Neuronal stem cell (in vitro differentiated cells): ENCODE data around the gene FAM110D.

Source experiments
- DNase-seq: peaks from one replicate; pipeline ENCODE4 v3.0.0-alpha.2; 2013; ENCODE audit warnings: low spot score
- H2AFZ ChIP-seq: one replicate; pipeline ENCODE4 v1.6.1; 2013; ENCODE audit warnings: mild to moderate bottlenecking, low read length, inconsistent platforms
- H2AK5ac ChIP-seq: 2 replicates; pipeline ENCODE4 v1.6.1; 2013; ENCODE audit warnings: low read depth, mild to moderate bottlenecking, inconsistent platforms, low read length, moderate library complexity, mixed read lengths
- H2BK120ac ChIP-seq: 2 replicates; pipeline ENCODE4 v1.6.1; 2013; ENCODE audit warnings: low read depth, mild to moderate bottlenecking, inconsistent platforms, low read length, moderate library complexity, mixed read lengths
- H2BK12ac ChIP-seq: one replicate; pipeline ENCODE4 v1.6.1; 2013; ENCODE audit warnings: low read length, inconsistent platforms
- H2BK15ac ChIP-seq: 2 replicates; pipeline ENCODE4 v1.6.1; 2013; ENCODE audit warnings: mild to moderate bottlenecking, low read length, inconsistent platforms, mixed read lengths
- H2BK5ac ChIP-seq: one replicate; pipeline ENCODE4 v1.6.1; 2013; ENCODE audit warnings: inconsistent platforms, mild to moderate bottlenecking, low read length, moderate library complexity
- H3K14ac ChIP-seq: one replicate; pipeline ENCODE4 v1.6.1; 2013; ENCODE audit warnings: low read length, inconsistent platforms
- H3K18ac ChIP-seq: 2 replicates; pipeline ENCODE4 v1.6.1; 2013; ENCODE audit warnings: low read length, inconsistent platforms
- H3K23ac ChIP-seq: 2 replicates; pipeline ENCODE4 v1.6.1; 2013; ENCODE audit warnings: low read depth, mild to moderate bottlenecking, mixed read lengths, low read length, inconsistent platforms; ENCODE audit not compliant: poor library complexity
- H3K27ac ChIP-seq: replicated peaks from 3 replicates; pipeline ENCODE4 v1.5.1; 2013; ENCODE audit warnings: low read length, inconsistent platforms
- H3K27me3 ChIP-seq, 3 experiments: 2 replicates each; pipeline ENCODE4 v1.6.1; 2013; ENCODE audit warnings: low read length in 3 of 3, mild to moderate bottlenecking in 2 of 3, inconsistent platforms in 1 of 3, low read depth in 1 of 3, mixed read lengths in 1 of 3, moderate library complexity in 1 of 3; ENCODE audit not compliant: control insufficient read depth in 3 of 3, insufficient read depth in 3 of 3
- H3K36me3 ChIP-seq, 2 donors: replicated peaks in 1 of 2; 2 replicates each; pipeline ENCODE4 v1.6.1; 2013; ENCODE audit warnings: low read length in 2 of 2; ENCODE audit not compliant: control insufficient read depth in 2 of 2, insufficient read depth in 2 of 2
- H3K4ac ChIP-seq: 2 replicates; pipeline ENCODE4 v1.6.1; 2013; ENCODE audit warnings: inconsistent platforms, mild to moderate bottlenecking, low read length, moderate library complexity
- H3K4me1 ChIP-seq, 2 donors: 1 replicate in 1 of 2; 2 replicates in 1 of 2; pipeline ENCODE4 v1.6.1; 2013; ENCODE audit warnings: low read length in 2 of 2, low read depth in 1 of 2; ENCODE audit not compliant: control insufficient read depth in 2 of 2, insufficient read depth in 1 of 2
- H3K4me2 ChIP-seq: one replicate; pipeline ENCODE4 v1.6.1; 2013; ENCODE audit warnings: mild to moderate bottlenecking, low read length, inconsistent platforms; ENCODE audit not compliant: insufficient read depth, poor library complexity, severe bottlenecking
- H3K4me3 ChIP-seq, 2 donors: 2 replicates each; pipeline ENCODE4 v1.5.1; 2013; ENCODE audit warnings: low read length in 2 of 2, mild to moderate bottlenecking in 2 of 2, inconsistent platforms in 1 of 2, moderate library complexity in 1 of 2
- H3K79me1 ChIP-seq: one replicate; pipeline ENCODE4 v1.6.1; 2013; ENCODE audit warnings: low read depth, mild to moderate bottlenecking, inconsistent platforms, low read length, moderate library complexity
- H3K9ac ChIP-seq: one replicate; pipeline ENCODE4 v1.6.1; 2013; ENCODE audit warnings: mild to moderate bottlenecking, low read depth, low read length, inconsistent platforms; ENCODE audit not compliant: poor library complexity
- H3K9me3 ChIP-seq, 2 donors: replicated peaks in 1 of 2; 2 replicates each; pipeline versions ENCODE3 to v1.6.1; 2013; ENCODE audit warnings: low read length in 2 of 2, mild to moderate bottlenecking in 2 of 2, inconsistent platforms in 1 of 2, low read depth in 1 of 2, mixed read lengths in 1 of 2, moderate library complexity in 1 of 2; ENCODE audit not compliant: control insufficient read depth in 2 of 2, insufficient read depth in 1 of 2
- H4K8ac ChIP-seq: one replicate; pipeline ENCODE4 v1.6.1; 2013; ENCODE audit warnings: low read depth, mild to moderate bottlenecking, inconsistent platforms, low read length, moderate library complexity
- H4K91ac ChIP-seq: one replicate; pipeline ENCODE4 v1.6.1; 2013; ENCODE audit warnings: low read length, low read depth, mild to moderate bottlenecking, inconsistent platforms; ENCODE audit not compliant: poor library complexity
- WGBS, 2 donors: extraction: QIAGEN DNeasy Blood & Tissue Kit; methylation state at CpG; one replicate each; pipeline ENCODE4 v1.1.7; 2013; ENCODE audit warnings: missing lambda C conversion rate in 2 of 2, mixed read lengths in 1 of 2; ENCODE audit not compliant: insufficient read length in 2 of 2, insufficient replicate concordance in 1 of 2; ENCODE audit errors: extremely low coverage in 2 of 2; 5-methylcytosine and 5-hydroxymethylcytosine counted together

FAM110D gene

DNA sequence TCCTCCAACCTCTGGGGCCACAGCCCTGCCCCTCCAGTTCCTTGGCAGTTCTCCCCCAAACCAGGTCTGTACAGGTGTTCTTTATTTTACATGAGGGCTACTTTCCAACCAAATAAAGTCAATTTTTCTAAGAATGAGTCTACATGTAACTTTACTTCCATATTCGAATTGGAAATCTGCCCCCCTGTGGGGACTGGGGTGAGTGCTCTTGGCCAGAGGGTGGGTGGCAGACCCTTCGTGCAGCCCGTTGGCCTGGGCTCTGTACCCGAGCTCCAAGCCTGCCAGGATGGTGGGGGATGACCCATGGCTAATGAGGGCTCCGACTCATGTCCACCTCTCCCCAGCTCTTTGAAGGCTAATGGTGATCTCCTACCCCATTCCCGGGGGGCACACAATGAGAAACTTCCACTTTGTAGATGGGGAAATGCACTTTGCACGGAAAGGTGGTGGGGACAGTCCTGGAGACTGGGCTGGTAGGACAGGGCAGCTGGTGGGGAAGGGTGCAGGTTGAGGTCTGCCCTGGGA lies 30.9 kb downstream of the FAM110D start:
- peaks cover 0 to 6% (median 0%) of the 10 kb centered on the region in 3 experiments for H3K27me3 ChIP-seq
- H3K36me3 ChIP-seq, result peaks cover 0 to 7% of the 10 kb centered on the region in 2 donors
- H3K9ac ChIP-seq, result no peak overlapping the region
- no peaks in the 10 kb centered on the region for H3K9me3 ChIP-seq
- no peaks in the 10 kb centered on the region for H3K79me1 ChIP-seq
- peaks cover 5 to 13% of the 10 kb centered on the region in 2 donors for H3K4me1 ChIP-seq
- H3K23ac ChIP-seq, result no peak overlapping the region
- H3K14ac ChIP-seq, result no peak overlapping the region
- H2BK120ac ChIP-seq, result no peak overlapping the region
- DNase-seq, result no peak
- no peak overlapping the region for H3K4me3 ChIP-seq
- no peak overlapping the region for H3K4ac ChIP-seq
- no peak overlapping the region for H2BK12ac ChIP-seq
- H2AK5ac ChIP-seq, result no peak overlapping the region
- H3K18ac ChIP-seq, result peak overlapping the region; percentile 36
- H3K27ac ChIP-seq, result peak overlapping the region; percentile 49
- no CpG with 5 or more reads among the region's 7 CpGs for WGBS, 2 donors
- H2BK5ac ChIP-seq, result no peak overlapping the region
- H4K8ac ChIP-seq, result no peak overlapping the region
- H2AFZ ChIP-seq, result no peak overlapping the region
- H2BK15ac ChIP-seq, result no peak overlapping the region
- no peak overlapping the region for H4K91ac ChIP-seq
- no peak overlapping the region for H3K4me2 ChIP-seq

DNA sequence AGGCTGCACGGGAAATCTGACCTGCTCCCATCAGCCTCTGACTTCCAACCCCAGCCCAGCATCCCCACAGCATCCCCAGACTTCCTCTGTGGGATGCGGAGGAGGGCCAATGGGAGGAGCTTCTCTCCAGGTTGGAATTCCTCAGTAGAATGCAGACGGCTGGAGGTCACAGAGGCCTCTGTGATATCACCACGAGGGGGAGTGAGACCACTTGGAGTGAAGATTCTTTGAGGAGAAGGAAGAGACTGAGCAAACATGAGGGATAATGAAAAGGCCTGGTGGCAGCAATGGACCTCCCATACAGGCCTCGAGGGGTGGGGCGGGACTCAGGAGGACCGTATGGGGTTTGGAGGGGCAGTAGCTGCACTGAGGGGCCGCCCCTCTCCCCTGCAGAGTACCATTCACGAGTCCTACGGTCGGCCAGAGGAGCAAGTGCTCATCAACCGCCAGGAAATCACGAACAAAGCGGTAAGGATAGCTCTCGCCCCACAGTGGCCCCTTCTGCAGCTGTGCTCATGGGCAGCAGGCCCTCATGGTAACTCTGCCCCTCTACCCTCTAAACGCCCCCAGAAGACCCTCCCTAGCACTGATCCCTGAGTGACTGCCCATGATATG lies 31.6 kb downstream of the FAM110D start, which contains the start of gene CATSPER4:
Gene CATSPER4, plus strand, starts transcription at position 230 of the 615 bp plus-strand sequence. Its CDS starts 26 bp downstream, at position 256.
- DNase-seq, result peak; percentile 67
- H3K23ac ChIP-seq, result peak within 1 kb of the TSS; percentile 58
- H3K9ac ChIP-seq, result no peak within 1 kb of the TSS
- peak within 1 kb of the TSS; percentile 22 for H2BK5ac ChIP-seq
- peak within 1 kb of the TSS; percentile 9 for H4K91ac ChIP-seq
- peaks cover 5 to 13% of the 10 kb centered on the region in 2 donors for H3K4me1 ChIP-seq
- no peaks in the 10 kb centered on the region for H3K79me1 ChIP-seq
- no peak within 1 kb of the TSS for H3K4me2 ChIP-seq
- H3K27ac ChIP-seq, result peak within 1 kb of the TSS; percentile 49
- H4K8ac ChIP-seq, result no peak within 1 kb of the TSS
- no peak within 1 kb of the TSS for H3K4me3 ChIP-seq
- H2AFZ ChIP-seq, result peak within 1 kb of the TSS; percentile 78
- H3K9me3 ChIP-seq, result no peaks in the 10 kb centered on the region
- peaks cover 0 to 7% of the 10 kb centered on the region in 2 donors for H3K36me3 ChIP-seq
- peak within 1 kb of the TSS; percentile 5 for H2BK120ac ChIP-seq
- peak within 1 kb of the TSS; percentile 74 for H2BK15ac ChIP-seq
- no CpG with 5 or more reads among the region's 16 CpGs for WGBS, 2 donors
- peaks cover 0 to 6% (median 0%) of the 10 kb centered on the region in 3 experiments for H3K27me3 ChIP-seq
- peak within 1 kb of the TSS; percentile 53 for H2AK5ac ChIP-seq
- no peak within 1 kb of the TSS for H3K4ac ChIP-seq
- no peak within 1 kb of the TSS for H3K14ac ChIP-seq
- H3K18ac ChIP-seq, result peak within 1 kb of the TSS; percentile 81
- peak within 1 kb of the TSS; percentile 86 for H2BK12ac ChIP-seq

- Histone ChIP-seq H2AK5ac (peak overlapping the region; percentile 53), H3K79me1 (no peaks in the 10 kb centered on the region), H3K9me3 (no peaks in the 10 kb centered on the region), H2AFZ (no peak overlapping the region), H3K4me3 (no peak overlapping the region), H3K14ac (no peak overlapping the region), H3K27ac (no peak overlapping the region), H2BK5ac (no peak overlapping the region), H3K4ac (no peak overlapping the region), H3K18ac (no peak overlapping the region), H3K4me1 (peaks cover 5 to 13% of the 10 kb centered on the region in 2 donors), H4K8ac (no peak overlapping the region), H3K4me2 (no peak overlapping the region), H4K91ac (no peak overlapping the region), H2BK120ac (peak overlapping the region; percentile 5), H3K36me3 (peaks cover 0 to 7% of the 10 kb centered on the region in 2 donors), H2BK12ac (no peak overlapping the region), H3K23ac (no peak overlapping the region), H3K27me3 (peaks cover 0 to 6% (median 0%) of the 10 kb centered on the region in 3 experiments), H2BK15ac (no peak overlapping the region), H3K9ac (no peak overlapping the region)
- DNase-seq, result no peak
- WGBS, 2 donors, result no CpG with 5 or more reads among the region's 3 CpGs
Observed at GRCh38 chr1:26191739-26192138, 32.9 kb downstream of the FAM110D start.

GRCh38 chr1:26195805-26196204 lies 36.9 kb downstream of the FAM110D start:
- H2BK5ac ChIP-seq, result no peak overlapping the region
- H3K4me2 ChIP-seq, result no peak overlapping the region
- H3K18ac ChIP-seq, result no peak overlapping the region
- DNase-seq, result no peak
- H3K9ac ChIP-seq, result no peak overlapping the region
- H3K79me1 ChIP-seq, result no peaks in the 10 kb centered on the region
- no peak overlapping the region for H2AFZ ChIP-seq
- peaks cover 0 to 9% of the 10 kb centered on the region in 2 donors for H3K4me1 ChIP-seq
- H2BK15ac ChIP-seq, result no peak overlapping the region
- H3K4me3 ChIP-seq, result no peak overlapping the region
- H4K91ac ChIP-seq, result no peak overlapping the region
- no peak overlapping the region for H3K27ac ChIP-seq
- H3K23ac ChIP-seq, result no peak overlapping the region
- no peak overlapping the region for H4K8ac ChIP-seq
- no peak overlapping the region for H2BK12ac ChIP-seq
- peaks cover 0 to 21% (median 0%) of the 10 kb centered on the region in 3 experiments for H3K27me3 ChIP-seq
- H3K14ac ChIP-seq, result no peak overlapping the region
- H3K4ac ChIP-seq, result no peak overlapping the region
- WGBS, 2 donors, result no CpG with 5 or more reads among the region's 3 CpGs
- no peak overlapping the region for H2AK5ac ChIP-seq
- no peaks in the 10 kb centered on the region for H3K36me3 ChIP-seq
- no peak overlapping the region for H2BK120ac ChIP-seq
- H3K9me3 ChIP-seq, result no peaks in the 10 kb centered on the region
